ENCODE results near the gene PKNOX2. TPM values are rescaled to one million over a fixed set of nuclear protein-coding genes. Genes with fewer than 3 reads are reported as not detected.

Gene PKNOX2
- total RNA-seq, 6 experiments from 2014 or later, result 0.10 TPM; not detected in 5

DNA sequence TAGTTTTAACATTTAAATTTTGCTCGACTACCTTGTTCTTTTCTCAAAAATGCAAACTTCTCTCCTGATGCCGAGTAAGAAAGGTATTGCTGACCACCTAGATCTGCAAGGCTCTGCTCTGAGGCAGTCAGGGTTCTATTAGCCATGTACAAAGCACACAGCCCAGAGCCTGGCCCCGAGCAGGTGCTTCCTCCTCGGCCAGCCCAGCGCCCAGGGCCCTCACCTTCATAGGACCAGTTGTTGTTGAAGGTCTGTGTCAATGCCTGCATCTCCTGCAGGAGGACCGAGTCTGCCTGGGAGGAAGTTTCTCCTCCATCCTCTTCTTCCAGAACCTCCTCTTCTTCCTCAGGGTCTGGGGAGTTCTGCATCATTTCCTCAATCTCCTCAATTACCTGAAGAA, 295.7 kb downstream of the PKNOX2 start:
- H3K27me3 Mint-ChIP-seq (ENCODE audit: insufficient read depth), result peaks cover 4% of the 10 kb centered on the region

DNA sequence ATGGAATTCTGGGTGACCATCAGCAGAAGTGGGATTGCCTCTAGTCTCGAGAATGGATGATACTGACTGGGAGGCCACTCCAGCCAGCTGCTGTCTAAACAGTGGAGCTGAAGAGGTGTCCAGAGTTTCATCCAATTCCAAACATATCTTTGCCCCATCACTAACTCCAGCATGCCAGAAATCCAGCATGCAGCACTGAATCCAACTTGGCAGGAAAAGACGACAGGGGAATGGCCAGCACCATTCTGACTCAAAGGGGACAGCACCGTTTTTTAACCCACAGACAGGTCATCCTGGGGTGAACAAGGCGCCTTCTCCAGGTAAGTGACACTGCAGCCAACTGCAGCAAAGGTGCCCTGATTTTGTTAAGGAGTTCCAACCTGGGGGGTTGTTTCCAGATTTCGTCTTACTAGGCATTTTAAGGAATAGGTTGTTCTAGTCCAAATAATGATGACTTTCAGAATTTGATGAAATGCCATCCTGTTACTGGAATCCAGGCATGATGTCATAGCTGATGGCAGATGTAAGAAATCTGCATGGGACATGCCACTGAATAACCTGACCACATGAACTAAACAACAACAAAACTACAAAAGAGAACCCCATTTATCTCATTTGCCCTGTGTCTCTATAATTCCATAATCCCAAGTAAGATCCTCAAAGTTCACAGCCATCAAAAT, 299.2 kb downstream of the PKNOX2 start:
- H3K27ac Mint-ChIP-seq, result no peak overlapping the region
- peaks cover 10% of the 10 kb centered on the region; the same call in 1 of the 2 replicates for H3K27me3 Mint-ChIP-seq (ENCODE audit: insufficient read depth)
- no peaks in the 10 kb centered on the region for H3K9me3 Mint-ChIP-seq
- H3K36me3 Mint-ChIP-seq (ENCODE audit: low read depth), result no peaks in the 10 kb centered on the region
- no peak overlapping the region for H3K4me3 Mint-ChIP-seq
- TF ChIP-seq, protein P1, sequence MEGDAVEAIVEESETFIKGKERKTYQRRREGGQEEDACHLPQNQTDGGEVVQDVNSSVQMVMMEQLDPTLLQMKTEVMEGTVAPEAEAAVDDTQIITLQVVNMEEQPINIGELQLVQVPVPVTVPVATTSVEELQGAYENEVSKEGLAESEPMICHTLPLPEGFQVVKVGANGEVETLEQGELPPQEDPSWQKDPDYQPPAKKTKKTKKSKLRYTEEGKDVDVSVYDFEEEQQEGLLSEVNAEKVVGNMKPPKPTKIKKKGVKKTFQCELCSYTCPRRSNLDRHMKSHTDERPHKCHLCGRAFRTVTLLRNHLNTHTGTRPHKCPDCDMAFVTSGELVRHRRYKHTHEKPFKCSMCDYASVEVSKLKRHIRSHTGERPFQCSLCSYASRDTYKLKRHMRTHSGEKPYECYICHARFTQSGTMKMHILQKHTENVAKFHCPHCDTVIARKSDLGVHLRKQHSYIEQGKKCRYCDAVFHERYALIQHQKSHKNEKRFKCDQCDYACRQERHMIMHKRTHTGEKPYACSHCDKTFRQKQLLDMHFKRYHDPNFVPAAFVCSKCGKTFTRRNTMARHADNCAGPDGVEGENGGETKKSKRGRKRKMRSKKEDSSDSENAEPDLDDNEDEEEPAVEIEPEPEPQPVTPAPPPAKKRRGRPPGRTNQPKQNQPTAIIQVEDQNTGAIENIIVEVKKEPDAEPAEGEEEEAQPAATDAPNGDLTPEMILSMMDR (IDR thresholded peaks at IDR 0.05), result no peak
- no peak for DNase-seq
- H3K4me1 Mint-ChIP-seq (ENCODE audit: low read depth), result no peaks in the 10 kb centered on the region

More for the DNA sequence above, 295.7 kb downstream of the PKNOX2 start:
- H3K4me3 Mint-ChIP-seq, result no peak overlapping the region
- no peak for DNase-seq
- no peaks in the 10 kb centered on the region for H3K36me3 Mint-ChIP-seq (ENCODE audit: low read depth)
- H3K9me3 Mint-ChIP-seq, result no peaks in the 10 kb centered on the region
- peaks cover 9% of the 10 kb centered on the region for H3K4me1 Mint-ChIP-seq (ENCODE audit: low read depth)
- no peak overlapping the region for H3K27ac Mint-ChIP-seq
- TF ChIP-seq, protein P1 (IDR thresholded peaks at IDR 0.05), result no peak

DNA sequence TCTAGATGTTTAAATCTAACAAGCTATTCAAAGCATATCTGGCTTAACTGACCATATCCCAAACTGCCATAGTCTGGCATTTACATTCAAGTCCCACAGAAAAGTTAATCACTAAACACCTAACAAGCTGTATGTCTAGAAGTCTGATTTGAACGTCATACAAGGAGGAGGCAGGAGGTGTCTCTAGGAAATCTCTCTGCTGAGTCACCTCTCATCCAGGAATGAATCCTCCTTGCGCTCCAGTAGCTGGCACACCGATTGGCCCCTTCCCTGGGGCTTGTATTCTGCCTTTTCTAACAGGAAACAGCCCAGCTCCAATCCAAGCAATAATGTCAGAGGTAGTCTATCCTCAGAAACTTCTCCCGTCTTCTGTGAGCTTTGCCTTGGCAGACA, 299.7 kb downstream of the PKNOX2 start:
- Mint-ChIP-seq H3K27ac (no peak overlapping the region), H3K9me3 (no peaks in the 10 kb centered on the region), H3K4me3 (no peak overlapping the region), H3K36me3 (ENCODE audit: low read depth) (no peaks in the 10 kb centered on the region), H3K27me3 (ENCODE audit: insufficient read depth) (peaks cover 10% of the 10 kb centered on the region; the same call in 1 of the 2 replicates), H3K4me1 (ENCODE audit: low read depth) (no peaks in the 10 kb centered on the region)
- no peak for DNase-seq
- TF ChIP-seq, protein P1 (IDR thresholded peaks at IDR 0.05), result no peak

- DNase-seq, result no peak
- no peaks in the 10 kb centered on the region for H3K4me1 Mint-ChIP-seq (ENCODE audit: low read depth)
- H3K27ac Mint-ChIP-seq, result no peak overlapping the region
- no peaks in the 10 kb centered on the region for H3K36me3 Mint-ChIP-seq (ENCODE audit: low read depth)
- H3K9me3 Mint-ChIP-seq, result no peaks in the 10 kb centered on the region
- H3K27me3 Mint-ChIP-seq (ENCODE audit: insufficient read depth), result peaks cover 10% of the 10 kb centered on the region
- no peak overlapping the region for H3K4me3 Mint-ChIP-seq
- TF ChIP-seq, protein P1 (IDR thresholded peaks at IDR 0.05), result no peak
These were observed 300.1 kb downstream of the PKNOX2 start for GRCh38 chr11:125464666-125465065.

DNA sequence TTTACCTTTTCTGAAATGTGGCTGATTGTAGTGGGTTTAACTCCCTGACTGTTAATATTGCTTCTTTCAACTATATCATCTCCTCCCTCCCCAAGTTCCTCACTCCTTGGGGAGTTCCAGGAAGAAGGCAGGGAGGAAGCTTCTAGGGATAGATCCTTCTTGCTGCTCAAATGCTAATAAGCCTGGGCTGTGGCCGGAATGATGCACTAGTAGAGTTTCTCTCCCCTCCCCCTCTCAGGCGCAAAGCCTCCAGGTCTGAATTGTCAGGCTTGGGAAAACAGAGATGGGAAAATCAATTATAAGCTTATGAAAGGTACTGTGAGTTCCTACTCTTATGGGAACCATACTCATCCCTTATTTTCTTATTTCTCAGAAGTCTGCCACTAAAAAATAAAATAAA, 300.7 kb downstream of the PKNOX2 start:
- no peaks in the 10 kb centered on the region for H3K4me1 Mint-ChIP-seq (ENCODE audit: low read depth)
- TF ChIP-seq, protein P1 (IDR thresholded peaks at IDR 0.05), result no peak
- no peak overlapping the region for H3K4me3 Mint-ChIP-seq
- peaks cover 12% of the 10 kb centered on the region for H3K27me3 Mint-ChIP-seq (ENCODE audit: insufficient read depth)
- H3K36me3 Mint-ChIP-seq (ENCODE audit: low read depth), result no peaks in the 10 kb centered on the region
- DNase-seq, result no peak
- H3K9me3 Mint-ChIP-seq, result no peaks in the 10 kb centered on the region
- H3K27ac Mint-ChIP-seq, result no peak overlapping the region

Data from HFFc6 (cell line).